Suprapubic skin (tissue), 4 donors: ENCODE measurements around the gene PRKCE. TPM values are rescaled to one million over a fixed set of nuclear protein-coding genes. Genes with fewer than 3 reads are reported as not detected.

Source experiments
- DNase-seq, 2 donors: peaks; one replicate each; pipeline ENCODE4 v3.0.0-alpha.2; 2019; ENCODE audit warnings: low spot score in 2 of 2
- H3K27ac ChIP-seq: fragments of 200-600 bp; sonication (generic); one replicate; pipeline ENCODE4 v1.5.1; 2019
- H3K27me3 ChIP-seq: fragments of 200-600 bp; sonication (generic); one replicate; pipeline ENCODE4 v1.5.1; 2019
- H3K36me3 ChIP-seq: fragments of 200-600 bp; sonication (generic); one replicate; pipeline ENCODE4 v1.5.1; 2019
- H3K4me1 ChIP-seq: fragments of 200-600 bp; sonication (generic); one replicate; pipeline ENCODE4 v1.5.1; 2019
- H3K4me3 ChIP-seq: fragments of 200-600 bp; sonication (generic); one replicate; pipeline ENCODE4 v1.5.1; 2019; ENCODE audit warnings: mild to moderate bottlenecking
- H3K9me3 ChIP-seq: fragments of 200-600 bp; sonication (generic); one replicate; pipeline ENCODE4 v1.5.1; 2019
- EP300 ChIP-seq: sonication (generic); formaldehyde crosslinking; IDR thresholded peaks from one replicate; pipeline ENCODE4 v1.6.1; 2017; ENCODE audit warnings: antibody characterized with exemption
- POLR2A ChIP-seq, 2 donors: fragments of 450-650 bp; IDR thresholded peaks; one replicate each; pipeline ENCODE4 v1.6.1; 2017; ENCODE audit warnings: antibody characterized with exemption in 2 of 2, mild to moderate bottlenecking in 2 of 2, moderate library complexity in 2 of 2
- POLR2AphosphoS5 ChIP-seq, 3 donors: sonication (generic); formaldehyde crosslinking; IDR thresholded peaks; one replicate each; pipeline ENCODE4 v1.6.1; 2017; ENCODE audit warnings: antibody characterized with exemption in 3 of 3
- WGBS: methylation state at CpG from one replicate; pipeline ENCODE4 v1.1.5; 2018; 5-methylcytosine and 5-hydroxymethylcytosine counted together
- total RNA-seq, 4 donors: library from RNA; depleted of rRNA; stranded (reverse); fragments of >200 nt; gene quantifications; one replicate each; pipeline ENCODE4 v1.1.0, GENCODE V29; 2016
- TF ChIP-seq, protein P1 (sequence below), 2 donors: fragments of 200-600 bp in 1 of 2; fragments of 450-650 bp in 1 of 2; sonication (generic) in 1 of 2; IDR thresholded peaks; one replicate each; pipeline ENCODE4 v1.5.1; 2016 to 2019; ENCODE audit warnings: antibody characterized with exemption in 2 of 2, mild to moderate bottlenecking in 1 of 2, moderate library complexity in 1 of 2

Gene PRKCE
- total RNA-seq, 4 donors from 2014 or later = 7.9 to 18.3 (median 12.5) TPM

DNA sequence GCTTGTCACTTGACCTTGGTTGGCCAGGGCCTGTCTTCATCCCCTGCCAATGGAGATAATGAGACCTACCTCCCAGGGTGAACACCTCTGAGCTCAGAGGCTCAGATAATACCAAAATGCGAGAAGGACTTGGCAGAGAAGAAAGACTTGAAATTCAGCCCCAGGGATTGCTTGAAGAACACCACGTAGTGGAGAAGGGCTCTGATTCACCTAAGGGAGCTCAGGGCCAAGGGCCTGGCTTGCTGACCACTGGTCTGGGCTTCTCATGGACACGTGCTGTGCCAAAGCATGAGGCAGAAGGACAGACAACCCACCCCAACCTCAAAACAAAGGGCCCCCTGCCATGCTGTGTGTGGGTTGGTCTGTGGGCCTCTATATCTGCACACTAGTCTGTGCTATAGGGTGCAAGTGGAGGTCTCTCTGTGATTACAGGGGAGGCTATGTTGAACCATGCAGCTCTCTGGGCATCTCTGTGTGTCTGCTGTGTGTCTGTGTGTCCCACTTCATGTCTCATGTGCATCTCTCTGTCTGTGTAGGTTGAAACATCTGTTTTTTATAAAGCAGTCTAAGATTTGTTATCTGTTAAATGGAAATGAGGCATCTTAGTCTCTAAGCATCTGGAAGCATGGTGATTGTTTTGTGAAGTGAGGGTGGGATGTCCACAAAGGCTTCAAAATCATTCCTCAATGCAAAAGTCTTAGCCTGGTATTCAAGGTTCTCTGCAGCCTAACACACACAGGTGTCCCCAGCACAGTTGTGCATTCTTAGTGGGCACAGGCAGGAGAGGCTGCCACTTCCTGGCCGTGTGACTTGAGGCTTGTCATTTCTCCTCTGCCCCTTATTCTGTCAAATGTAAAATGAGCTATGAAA lies 584.8 kb downstream of the PRKCE start:
- H3K27me3 ChIP-seq = no peaks in the 10 kb centered on the region
- H3K9me3 ChIP-seq = no peaks in the 10 kb centered on the region
- no peak overlapping the region for H3K4me3 ChIP-seq
- TF ChIP-seq, protein P1, sequence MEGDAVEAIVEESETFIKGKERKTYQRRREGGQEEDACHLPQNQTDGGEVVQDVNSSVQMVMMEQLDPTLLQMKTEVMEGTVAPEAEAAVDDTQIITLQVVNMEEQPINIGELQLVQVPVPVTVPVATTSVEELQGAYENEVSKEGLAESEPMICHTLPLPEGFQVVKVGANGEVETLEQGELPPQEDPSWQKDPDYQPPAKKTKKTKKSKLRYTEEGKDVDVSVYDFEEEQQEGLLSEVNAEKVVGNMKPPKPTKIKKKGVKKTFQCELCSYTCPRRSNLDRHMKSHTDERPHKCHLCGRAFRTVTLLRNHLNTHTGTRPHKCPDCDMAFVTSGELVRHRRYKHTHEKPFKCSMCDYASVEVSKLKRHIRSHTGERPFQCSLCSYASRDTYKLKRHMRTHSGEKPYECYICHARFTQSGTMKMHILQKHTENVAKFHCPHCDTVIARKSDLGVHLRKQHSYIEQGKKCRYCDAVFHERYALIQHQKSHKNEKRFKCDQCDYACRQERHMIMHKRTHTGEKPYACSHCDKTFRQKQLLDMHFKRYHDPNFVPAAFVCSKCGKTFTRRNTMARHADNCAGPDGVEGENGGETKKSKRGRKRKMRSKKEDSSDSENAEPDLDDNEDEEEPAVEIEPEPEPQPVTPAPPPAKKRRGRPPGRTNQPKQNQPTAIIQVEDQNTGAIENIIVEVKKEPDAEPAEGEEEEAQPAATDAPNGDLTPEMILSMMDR (IDR thresholded peaks at IDR 0.05) = no peak
- TF ChIP-seq POLR2AphosphoS5 (IDR thresholded peaks at IDR 0.05) (no peak), EP300 (no peak), POLR2A (IDR thresholded peaks at IDR 0.05) (no peak)
- H3K4me1 ChIP-seq = no peaks in the 10 kb centered on the region
- no peak for DNase-seq
- WGBS = 79% methylated on average over 4 of the region's 4 CpGs
- no peaks in the 10 kb centered on the region for H3K36me3 ChIP-seq
- no peak overlapping the region for H3K27ac ChIP-seq

DNA sequence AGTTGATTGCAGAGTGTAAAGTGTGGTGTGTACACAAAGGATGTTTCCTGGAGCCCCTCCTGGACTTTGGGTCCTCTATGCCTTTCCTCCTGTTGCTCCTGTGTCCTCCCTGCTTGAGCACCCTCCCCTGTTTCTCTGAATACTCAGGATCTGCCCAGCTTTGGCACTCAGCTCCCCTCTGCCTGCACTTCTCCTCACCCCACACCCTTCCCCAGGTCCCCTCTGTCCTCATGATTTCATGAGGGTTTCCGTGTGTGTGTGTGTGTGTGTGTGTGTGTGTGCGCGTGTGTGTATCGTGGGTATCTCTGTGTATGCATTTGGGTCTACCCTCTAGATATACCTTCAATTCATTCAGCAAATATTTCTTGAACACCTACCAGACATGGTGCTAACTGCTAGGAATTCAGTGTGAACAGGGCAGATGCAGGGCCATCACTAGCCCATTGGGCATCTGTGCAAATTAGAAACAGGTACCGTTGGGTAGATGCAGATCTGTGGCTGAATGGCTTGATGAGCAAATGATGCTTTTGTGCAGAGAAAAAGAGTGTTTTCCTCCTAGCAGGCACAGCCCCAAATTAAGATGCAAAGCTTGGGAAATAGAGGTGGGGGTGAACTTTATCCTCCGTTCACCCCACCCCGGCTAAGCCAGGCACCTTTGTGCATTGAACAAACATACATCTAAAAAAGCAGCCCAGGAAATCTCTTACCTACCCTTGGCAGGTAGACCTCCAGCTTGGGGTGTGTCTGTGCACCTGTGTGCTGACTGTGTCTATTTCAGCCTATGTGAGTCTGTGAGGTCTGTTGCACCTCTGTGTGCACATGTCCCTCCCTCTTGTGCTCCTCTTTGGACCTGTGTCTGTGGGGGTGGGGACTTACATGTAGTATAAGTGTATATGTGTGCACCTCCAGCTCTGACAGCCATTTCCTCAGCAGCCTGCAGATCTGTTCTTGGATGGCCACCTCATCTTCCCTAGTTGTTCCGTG lies 585.7 kb downstream of the PRKCE start:
- no peak for TF ChIP-seq POLR2AphosphoS5 (IDR thresholded peaks at IDR 0.05)
- no peak for TF ChIP-seq EP300
- TF ChIP-seq, protein P1 (IDR thresholded peaks at IDR 0.05) = no peak
- no peak for TF ChIP-seq POLR2A (IDR thresholded peaks at IDR 0.05)
- 76% methylated on average over 8 of the region's 8 CpGs for WGBS
- no peaks in the 10 kb centered on the region for H3K9me3 ChIP-seq
- DNase-seq = no peak
- H3K4me3 ChIP-seq = no peak overlapping the region
- H3K27me3 ChIP-seq = no peaks in the 10 kb centered on the region
- no peaks in the 10 kb centered on the region for H3K36me3 ChIP-seq
- H3K27ac ChIP-seq = no peak overlapping the region
- H3K4me1 ChIP-seq = no peaks in the 10 kb centered on the region

Other genes starting within 250 kb of the PRKCE start
- gene SRBD1, start 40.4 kb upstream of the PRKCE start, total RNA-seq = 1 to 10 TPM; 6.1 to 9.6 (median 7.2) TPM